Transverse colon (tissue), 4 donors: ENCODE results near the gene LEO1. TPM values are rescaled to one million over a fixed set of nuclear protein-coding genes. Genes with fewer than 3 reads are reported as not detected.

Source experiments
- DNase-seq: peaks from one replicate; pipeline ENCODE4 v3.0.0-alpha.2; 2019
- H3K27ac ChIP-seq, 4 donors: fragments of 200-600 bp; sonication (generic); 2 replicates each; pipeline ENCODE4 v1.5.1; 2016 to 2018; ENCODE audit warnings: inconsistent platforms in 4 of 4
- H3K27me3 ChIP-seq: fragments of 200-600 bp; sonication (generic); 2 replicates; pipeline ENCODE4 v1.5.1; 2017; ENCODE audit warnings: inconsistent platforms
- H3K36me3 ChIP-seq, 4 donors: fragments of 200-600 bp; sonication (generic); 2 replicates each; pipeline ENCODE4 v1.5.1; 2017 to 2019; ENCODE audit warnings: inconsistent platforms in 4 of 4
- H3K4me1 ChIP-seq, 4 donors: fragments of 200-600 bp; sonication (generic); 2 replicates each; pipeline ENCODE4 v1.5.1; 2017 to 2020; ENCODE audit warnings: inconsistent platforms in 4 of 4
- H3K4me3 ChIP-seq, 4 donors: fragments of 200-600 bp; sonication (generic); 1 replicate in 1 of 4; 2 replicates in 3 of 4; pipeline versions ENCODE4 v1.5.1 to v1.6.1; 2017 to 2019; ENCODE audit warnings: inconsistent platforms in 4 of 4
- H3K9me3 ChIP-seq, 2 donors: fragments of 200-600 bp; sonication (generic); 2 replicates each; pipeline ENCODE4 v1.5.1; 2017 to 2019; ENCODE audit warnings: inconsistent platforms in 2 of 2
- EP300 ChIP-seq: sonication (generic); formaldehyde crosslinking; IDR thresholded peaks from one replicate; pipeline ENCODE4 v1.6.1; 2017; ENCODE audit warnings: antibody characterized with exemption, low read depth
- POLR2A ChIP-seq: fragments of 450-650 bp; IDR thresholded peaks from one replicate; pipeline ENCODE4 v1.6.1; 2016; ENCODE audit warnings: antibody characterized with exemption, mild to moderate bottlenecking, moderate library complexity
- POLR2AphosphoS5 ChIP-seq, 3 donors: sonication (generic); formaldehyde crosslinking; IDR thresholded peaks; one replicate each; pipeline ENCODE4 v1.6.1; 2016; ENCODE audit warnings: antibody characterized with exemption in 3 of 3
- WGBS, 2 donors: methylation state at CpG; one replicate each; pipeline ENCODE4 v1.1.5; 2018; ENCODE audit warnings: low coverage in 1 of 2; 5-methylcytosine and 5-hydroxymethylcytosine counted together
- in situ Hi-C, 4 donors: fragments of 200-750 bp; cut with MboI; loops; one replicate each; pipeline versions ENCODE4 v1.15.0 to v1.15.1; 2017; ENCODE audit warnings: low sequenced_read_pairs in 3 of 4, low pct_ligation_motif_present in 1 of 4, low pct_unique_long_range_greater_than_20kb in 1 of 4
- intact Hi-C: fragments of 100-400 bp; cut with DNase I; formaldehyde crosslinking; loops from one replicate; pipeline ENCODE4 v1.15.1; 2023; ENCODE audit warnings: low total_unique reads
- total RNA-seq, 4 donors: library from RNA; depleted of rRNA; stranded (reverse); fragments of >200 nt; gene quantifications; one replicate each; pipeline ENCODE4 v1.1.0, GENCODE V29; 2016
- TF ChIP-seq, protein P1 (sequence below), 5 experiments: fragments of 200-600 bp in 3 of 5; fragments of 450-650 bp in 2 of 5; sonication (generic) in 3 of 5; IDR thresholded peaks; 1 replicate in 2 of 5; 2 replicates in 3 of 5; pipeline ENCODE4 v1.5.1; 2016 to 2017; ENCODE audit warnings: antibody characterized with exemption in 5 of 5, inconsistent platforms in 3 of 5, mild to moderate bottlenecking in 2 of 5, moderate library complexity in 1 of 5

LEO1 gene
- total RNA-seq, 4 donors from 2014 or later = 27.2 to 38.2 (median 30.9) TPM

DNA sequence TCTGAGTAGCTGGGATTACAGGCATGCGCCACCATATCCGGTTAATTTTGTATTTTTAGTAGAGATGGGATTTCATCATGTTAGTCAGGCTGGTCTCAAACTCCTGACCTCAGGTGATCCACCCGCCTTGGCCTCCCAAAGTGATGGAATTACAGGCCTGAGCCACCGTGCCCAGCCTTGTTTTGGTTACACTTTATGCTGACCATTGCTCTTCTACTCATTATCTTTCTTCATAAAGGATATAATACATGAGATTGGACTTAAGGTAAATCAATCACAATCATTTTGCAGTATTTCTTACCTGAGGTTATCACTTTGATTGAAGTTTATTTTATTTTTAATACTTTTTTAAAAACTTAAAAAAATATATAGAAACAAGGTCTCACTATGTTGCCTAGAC, 2.2 kb upstream of the LEO1 start:
- Histone ChIP-seq H3K4me3 (no peak overlapping the region), H3K27me3 (no peaks in the 10 kb centered on the region), H3K36me3 (no peaks in the 10 kb centered on the region), H3K27ac (no peak overlapping the region), H3K4me1 (peaks cover 6 to 19% (median 15%) of the 10 kb centered on the region in 4 donors), H3K9me3 (no peaks in the 10 kb centered on the region)
- intact Hi-C loops = loop anchor here (5.0 kb wide), 1 partner anchor 209 kb away; no protein-coding TSS in a partner anchor
- WGBS, 2 donors = 84 to 94% methylated on average over 4 of the region's 4 CpGs
- in situ Hi-C loops = loop anchor here in 1 of 4 donors (10.0 kb wide), 1 partner anchor 171 kb away; no protein-coding TSS in a partner anchor
- no peak for DNase-seq
- TF ChIP-seq POLR2A = no peak
- TF ChIP-seq EP300 = no peak
- TF ChIP-seq, protein P1, sequence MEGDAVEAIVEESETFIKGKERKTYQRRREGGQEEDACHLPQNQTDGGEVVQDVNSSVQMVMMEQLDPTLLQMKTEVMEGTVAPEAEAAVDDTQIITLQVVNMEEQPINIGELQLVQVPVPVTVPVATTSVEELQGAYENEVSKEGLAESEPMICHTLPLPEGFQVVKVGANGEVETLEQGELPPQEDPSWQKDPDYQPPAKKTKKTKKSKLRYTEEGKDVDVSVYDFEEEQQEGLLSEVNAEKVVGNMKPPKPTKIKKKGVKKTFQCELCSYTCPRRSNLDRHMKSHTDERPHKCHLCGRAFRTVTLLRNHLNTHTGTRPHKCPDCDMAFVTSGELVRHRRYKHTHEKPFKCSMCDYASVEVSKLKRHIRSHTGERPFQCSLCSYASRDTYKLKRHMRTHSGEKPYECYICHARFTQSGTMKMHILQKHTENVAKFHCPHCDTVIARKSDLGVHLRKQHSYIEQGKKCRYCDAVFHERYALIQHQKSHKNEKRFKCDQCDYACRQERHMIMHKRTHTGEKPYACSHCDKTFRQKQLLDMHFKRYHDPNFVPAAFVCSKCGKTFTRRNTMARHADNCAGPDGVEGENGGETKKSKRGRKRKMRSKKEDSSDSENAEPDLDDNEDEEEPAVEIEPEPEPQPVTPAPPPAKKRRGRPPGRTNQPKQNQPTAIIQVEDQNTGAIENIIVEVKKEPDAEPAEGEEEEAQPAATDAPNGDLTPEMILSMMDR (IDR thresholded peaks at IDR 0.05) = no peak
- no peak for TF ChIP-seq POLR2AphosphoS5 (IDR thresholded peaks at IDR 0.05)

DNA sequence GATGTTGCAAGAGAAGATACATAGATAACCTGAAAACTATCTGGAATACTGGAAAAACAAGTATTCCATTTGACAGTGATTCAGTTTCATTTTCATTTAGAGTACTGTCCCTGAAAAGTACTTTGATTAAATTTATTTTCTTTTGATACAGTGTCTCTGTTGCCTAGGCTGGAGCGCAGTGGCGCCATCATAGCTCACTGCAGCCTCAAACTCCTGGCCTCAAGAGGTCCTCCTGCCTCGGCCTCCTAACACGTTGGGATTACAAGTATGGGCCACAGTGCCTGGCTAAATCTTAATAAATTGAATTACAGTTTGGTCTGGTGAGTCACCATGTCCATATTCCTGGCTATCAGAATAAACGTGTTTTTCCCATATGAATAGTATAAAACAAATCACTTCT, 1.6 kb upstream of the LEO1 start:
- DNase-seq = no peak
- TF ChIP-seq, protein P1 (IDR thresholded peaks at IDR 0.05) = no peak
- TF ChIP-seq POLR2AphosphoS5 (IDR thresholded peaks at IDR 0.05) (no peak), POLR2A (no peak), EP300 (no peak)
- H3K4me1 ChIP-seq = peaks cover 6 to 19% (median 15%) of the 10 kb centered on the region in 4 donors
- no peak overlapping the region for H3K27ac ChIP-seq
- no peak overlapping the region for H3K4me3 ChIP-seq
- H3K27me3 ChIP-seq = no peaks in the 10 kb centered on the region
- no peaks in the 10 kb centered on the region for H3K9me3 ChIP-seq
- intact Hi-C loops (loop anchor here (5.0 kb wide), 1 partner anchor 209 kb away; no protein-coding TSS in a partner anchor), in situ Hi-C loops (loop anchor here in 1 of 4 donors (10.0 kb wide), 1 partner anchor 172 kb away; no protein-coding TSS in a partner anchor)
- WGBS, 2 donors = 87 to 93% methylated on average over 5 of the region's 5 CpGs
- no peaks in the 10 kb centered on the region for H3K36me3 ChIP-seq

DNA sequence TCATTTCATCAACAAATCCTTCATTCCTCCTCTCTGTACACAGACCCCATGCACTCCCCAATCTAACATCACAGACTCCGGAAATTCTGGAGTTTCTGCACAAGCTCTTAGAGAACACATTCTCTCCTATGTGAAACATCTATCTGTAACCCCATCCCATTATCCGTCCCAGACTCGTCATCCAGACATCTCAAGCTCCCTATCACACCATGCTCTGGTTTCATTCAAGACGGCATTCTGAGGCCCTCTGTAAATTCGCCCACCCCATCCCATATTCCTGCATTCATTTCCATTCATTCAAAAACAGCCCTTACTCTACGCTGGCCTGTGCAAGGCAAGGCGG, 575 bp downstream of the LEO1 start:
- in situ Hi-C loops = loop anchor here in 1 of 4 donors (10.0 kb wide), 1 partner anchor 174 kb away; no protein-coding TSS in a partner anchor
- no peaks in the 10 kb centered on the region for H3K27me3 ChIP-seq
- peaks cover 6 to 19% (median 15%) of the 10 kb centered on the region in 4 donors for H3K4me1 ChIP-seq
- intact Hi-C loops = loop anchor here (5.0 kb wide), 1 partner anchor 211 kb away; no protein-coding TSS in a partner anchor
- no peaks in the 10 kb centered on the region for H3K36me3 ChIP-seq
- DNase-seq = no peak
- TF ChIP-seq EP300 (no peak), POLR2A (no peak), POLR2AphosphoS5 (IDR thresholded peaks at IDR 0.05) (no peak)
- TF ChIP-seq, protein P1 (IDR thresholded peaks at IDR 0.05) = no peak
- 0% methylated on average over 3 to 7 of the region's 7 CpGs for WGBS, 2 donors
- H3K4me3 ChIP-seq = peak overlapping the region; percentile 63 to 95 (median 72)
- H3K9me3 ChIP-seq = peaks cover 8% of the 10 kb centered on the region in 2 donors
- H3K27ac ChIP-seq = peak overlapping the region; percentile 90 to 93 (median 91)

DNA sequence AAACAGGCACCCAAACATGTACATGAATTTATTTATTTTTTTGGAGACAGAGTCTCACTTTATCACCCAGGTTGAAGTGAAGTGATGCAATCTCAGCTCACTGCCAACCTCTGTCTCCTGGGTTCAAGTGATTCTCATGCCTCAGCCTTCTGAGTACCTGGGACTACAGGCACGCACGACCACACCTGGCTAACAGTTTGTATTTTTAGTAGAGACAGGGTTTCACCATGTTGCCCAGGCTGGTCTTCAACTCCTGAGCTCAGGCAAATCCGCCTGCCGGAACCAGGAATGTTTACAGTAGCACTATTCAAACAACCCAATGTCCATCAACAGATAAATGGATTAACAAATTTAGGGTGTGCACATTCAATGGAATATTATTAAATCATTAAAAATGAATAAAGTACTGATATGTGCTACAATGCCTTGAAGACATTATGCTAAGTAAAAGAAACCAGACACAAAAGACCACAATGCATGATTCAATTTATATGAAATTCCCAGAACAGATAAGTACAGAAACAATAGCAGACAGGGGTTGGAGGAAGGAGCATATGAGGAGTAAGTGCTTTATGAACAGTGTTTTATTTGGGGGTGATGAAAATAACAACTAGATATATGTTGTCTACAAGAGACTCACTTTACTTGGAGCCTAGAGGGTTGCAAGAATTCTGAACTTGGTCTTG, 1.3 kb downstream of the LEO1 start:
- Histone ChIP-seq H3K27me3 (no peaks in the 10 kb centered on the region), H3K4me3 (peak overlapping the region in 2 of 4 donors; percentile 63 to 95), H3K9me3 (peaks cover 8% of the 10 kb centered on the region in 2 donors), H3K4me1 (peaks cover 6 to 19% (median 15%) of the 10 kb centered on the region in 4 donors), H3K36me3 (no peaks in the 10 kb centered on the region), H3K27ac (peak overlapping the region in 1 of 4 donors; percentile 91)
- 49 to 75% methylated on average over 2 to 4 of the region's 4 CpGs for WGBS, 2 donors
- TF ChIP-seq, protein P1 (IDR thresholded peaks at IDR 0.05) = no peak
- TF ChIP-seq POLR2AphosphoS5 (IDR thresholded peaks at IDR 0.05) (no peak), EP300 (no peak), POLR2A (no peak)
- intact Hi-C loops (loop anchor here (5.0 kb wide), 1 partner anchor 212 kb away; no protein-coding TSS in a partner anchor), in situ Hi-C loops (loop anchor here in 1 of 4 donors (10.0 kb wide), 1 partner anchor 175 kb away; no protein-coding TSS in a partner anchor)
- DNase-seq = no peak
